ENCODE data around the gene SREBF1. TPM values are rescaled to one million over a fixed set of nuclear protein-coding genes. Genes with fewer than 3 reads are reported as not detected.

SREBF1 gene
- total RNA-seq, 5 donors from 2014 or later (not counting 1 experiment from before 2014, with no cell fraction given): 24.6 to 279 (median 38.9) TPM

DNA sequence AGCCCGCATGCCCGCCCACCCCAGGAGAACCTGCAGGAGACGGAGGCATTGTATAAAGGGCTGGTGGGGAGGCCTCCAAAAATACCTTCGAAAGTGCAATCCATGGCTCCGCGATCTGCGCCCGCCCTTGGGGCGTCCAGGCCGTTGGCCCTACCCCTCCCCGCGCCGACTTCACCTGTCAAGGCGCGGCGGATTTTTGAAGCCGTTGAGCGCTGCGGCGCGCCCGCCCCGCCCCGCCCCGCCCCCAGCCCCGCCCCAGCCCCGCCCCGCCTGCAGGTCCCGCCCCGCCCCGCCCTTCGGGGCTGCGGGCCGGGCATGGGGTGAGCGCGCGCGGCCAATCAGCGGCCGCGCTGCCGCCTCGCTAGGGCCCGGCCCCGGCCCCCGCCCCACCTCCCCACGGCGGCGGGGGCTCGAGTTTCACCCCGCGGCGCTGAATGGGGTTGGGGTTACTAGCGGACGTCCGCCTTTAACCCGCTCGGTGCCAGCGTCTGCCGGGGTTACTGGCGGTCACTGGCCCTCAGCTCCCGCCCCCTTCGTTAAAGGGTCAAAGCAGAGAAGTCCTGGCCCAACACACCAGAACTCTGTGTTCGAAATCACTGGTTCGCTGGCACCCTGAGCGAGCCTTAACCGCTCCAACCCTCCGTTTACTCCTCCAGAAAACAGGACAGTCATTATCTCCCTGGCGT lies 13.2 kb downstream of the SREBF1 start:
- Histone ChIP-seq H3K4me1 (ENCODE audit: control insufficient read depth in 1 of 2, extremely low read depth in 1 of 2, insufficient read depth in 2 of 2, low read length in 2 of 2) (peaks cover 54 to 98% of the 10 kb centered on the region in 2 experiments), H3K27me3 (replicated peaks in 1 of 2; ENCODE audit: control insufficient read depth in 2 of 2, extremely low read depth in 1 of 2, insufficient read depth in 2 of 2, low read length in 1 of 2) (no peaks in the 10 kb centered on the region), H3K27ac (ENCODE audit: low read length) (peak overlapping the region; percentile 98), H3K9me3 (no peaks in the 10 kb centered on the region), H3K36me3 (ENCODE audit: control insufficient read depth in 2 of 2, extremely low read depth in 1 of 2, insufficient read depth in 1 of 2, low read length in 1 of 2) (peaks cover 2 to 13% of the 10 kb centered on the region in 2 donors), H3K4me3 (ENCODE audit: control insufficient read depth in 1 of 2, extremely low read depth in 1 of 2, low read length in 1 of 2) (peak overlapping the region; percentile 56 to 63)
- DNase-seq: peak; percentile 63 to 88 (median 79)
- peak overlapping the region; percentile 73 to 78 (median 76) for H3K4me3 Mint-ChIP-seq
- ChIA-PET CTCF (interaction anchor here in 1 of 2 donors (0.6 kb wide), 1 partner anchor 31 kb away, joined by 4 read pairs; no protein-coding TSS in a partner anchor), POLR2A (interaction anchor here in 1 of 2 donors (2.1 kb wide), 1 partner anchor 12 kb away, joined by 7 read pairs; no protein-coding TSS in a partner anchor)
- H3K27me3 Mint-ChIP-seq: no peaks in the 10 kb centered on the region
- H3K4me1 Mint-ChIP-seq: peaks cover 80 to 94% (median 90%) of the 10 kb centered on the region in 3 donors
- peak overlapping the region; percentile 79 to 90 for H3K27ac Mint-ChIP-seq
- under 1% methylated on average over 48 of the region's 69 CpGs for WGBS (ENCODE audit: insufficient coverage)
- peak; percentile 85 to 95 (median 90) for ATAC-seq (replicated peaks in 1 of 4)
- H3K36me3 Mint-ChIP-seq: peaks cover 7% of the 10 kb centered on the region
- H3K9me3 Mint-ChIP-seq: no peaks in the 10 kb centered on the region

DNA sequence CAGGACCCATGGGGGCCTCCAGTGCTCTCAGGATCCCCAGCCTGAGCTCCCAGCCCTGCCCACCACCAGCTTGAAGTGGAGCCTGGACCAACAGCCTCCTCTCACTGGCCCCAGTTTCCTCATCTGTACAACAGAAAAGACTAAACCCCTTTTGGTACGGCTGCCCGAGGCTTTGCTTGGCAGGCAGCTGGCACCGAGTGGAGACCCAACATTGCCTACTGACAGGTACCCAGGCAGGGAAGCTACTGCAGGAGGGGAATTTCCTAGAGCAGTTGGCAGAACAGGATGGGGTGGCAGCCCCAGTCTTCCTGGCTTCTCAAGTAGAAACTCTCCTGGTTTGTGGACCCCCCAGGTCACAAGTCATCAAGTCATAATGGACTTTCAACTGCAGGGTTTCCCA lies 14.2 kb downstream of the SREBF1 start:
- 56% methylated on average over 1 of the region's 3 CpGs for WGBS (ENCODE audit: insufficient coverage)
- H3K4me3 Mint-ChIP-seq: peak overlapping the region; percentile 9 to 76 (median 59)
- ATAC-seq (replicated peaks in 1 of 4): no peak
- H3K27ac Mint-ChIP-seq: peak overlapping the region in 1 of 2 donors; percentile 52
- DNase-seq: peak in 1 of 35 experiments; percentile 40
- H3K27ac ChIP-seq (ENCODE audit: low read length): no peak overlapping the region
- ChIA-PET CTCF (no interaction called here), POLR2A (interaction anchor here in 1 of 2 donors (2.1 kb wide), 1 partner anchor 13 kb away, joined by 7 read pairs; no protein-coding TSS in a partner anchor)
- no peaks in the 10 kb centered on the region for H3K9me3 Mint-ChIP-seq
- H3K4me1 Mint-ChIP-seq: peaks cover 70 to 87% (median 80%) of the 10 kb centered on the region in 3 donors
- peaks cover 53 to 97% of the 10 kb centered on the region in 2 experiments for H3K4me1 ChIP-seq (ENCODE audit: control insufficient read depth in 1 of 2, extremely low read depth in 1 of 2, insufficient read depth in 2 of 2, low read length in 2 of 2)
- H3K36me3 ChIP-seq (ENCODE audit: control insufficient read depth in 2 of 2, extremely low read depth in 1 of 2, insufficient read depth in 1 of 2, low read length in 1 of 2): peaks cover 2 to 20% of the 10 kb centered on the region in 2 donors
- H3K4me3 ChIP-seq (ENCODE audit: control insufficient read depth in 1 of 2, extremely low read depth in 1 of 2, low read length in 1 of 2): peak overlapping the region in 1 of 2 donors; percentile 61
- H3K36me3 Mint-ChIP-seq: peaks cover 13% of the 10 kb centered on the region
- H3K9me3 ChIP-seq: no peaks in the 10 kb centered on the region
- no peaks in the 10 kb centered on the region for H3K27me3 Mint-ChIP-seq
- H3K27me3 ChIP-seq (replicated peaks in 1 of 2; ENCODE audit: control insufficient read depth in 2 of 2, extremely low read depth in 1 of 2, insufficient read depth in 2 of 2, low read length in 1 of 2): no peaks in the 10 kb centered on the region

DNA sequence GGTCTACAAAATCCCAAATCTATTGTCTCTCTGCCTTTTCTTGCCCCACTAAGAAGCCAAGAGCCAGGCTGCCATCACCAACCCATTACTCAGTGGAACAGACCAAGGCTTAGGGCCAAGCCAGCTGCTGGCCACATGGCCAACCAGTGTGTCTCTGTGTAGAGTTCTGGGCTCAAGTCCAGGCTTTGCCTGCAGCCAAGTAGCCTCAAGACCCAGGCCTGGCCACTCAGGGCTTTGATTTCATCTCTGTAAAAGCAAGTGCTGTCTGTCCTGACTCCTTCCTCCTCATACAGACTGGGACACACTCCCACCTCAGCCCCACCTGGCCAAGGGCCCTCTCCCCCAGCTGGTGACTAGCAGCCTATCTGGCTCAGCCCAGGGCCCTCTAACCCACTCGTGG lies 14.6 kb downstream of the SREBF1 start:
- no peaks in the 10 kb centered on the region for H3K27me3 ChIP-seq (replicated peaks in 1 of 2; ENCODE audit: control insufficient read depth in 2 of 2, extremely low read depth in 1 of 2, insufficient read depth in 2 of 2, low read length in 1 of 2)
- ChIA-PET POLR2A (interaction anchor here in 1 of 2 donors (2.1 kb wide), 1 partner anchor 14 kb away, joined by 7 read pairs; no protein-coding TSS in a partner anchor), CTCF (no interaction called here)
- H3K9me3 ChIP-seq: no peaks in the 10 kb centered on the region
- peaks cover 4 to 24% of the 10 kb centered on the region in 2 donors for H3K36me3 ChIP-seq (ENCODE audit: control insufficient read depth in 2 of 2, extremely low read depth in 1 of 2, insufficient read depth in 1 of 2, low read length in 1 of 2)
- Mint-ChIP-seq H3K27me3 (no peaks in the 10 kb centered on the region), H3K4me1 (peaks cover 67 to 83% (median 77%) of the 10 kb centered on the region in 3 donors), H3K27ac (peak overlapping the region in 1 of 2 donors; percentile 52), H3K4me3 (peak overlapping the region in 2 of 3 donors; percentile 59 to 76), H3K9me3 (no peaks in the 10 kb centered on the region), H3K36me3 (peaks cover 13% of the 10 kb centered on the region)
- H3K27ac ChIP-seq (ENCODE audit: low read length): no peak overlapping the region
- ATAC-seq (replicated peaks in 1 of 4) (no peak), DNase-seq (no peak)
- H3K4me3 ChIP-seq (ENCODE audit: control insufficient read depth in 1 of 2, extremely low read depth in 1 of 2, low read length in 1 of 2): peak overlapping the region in 1 of 2 donors; percentile 61
- H3K4me1 ChIP-seq (ENCODE audit: control insufficient read depth in 1 of 2, extremely low read depth in 1 of 2, insufficient read depth in 2 of 2, low read length in 2 of 2): peaks cover 49 to 94% of the 10 kb centered on the region in 2 experiments
- 70% methylated on average over 1 of the region's 1 CpG for WGBS (ENCODE audit: insufficient coverage)

DNA sequence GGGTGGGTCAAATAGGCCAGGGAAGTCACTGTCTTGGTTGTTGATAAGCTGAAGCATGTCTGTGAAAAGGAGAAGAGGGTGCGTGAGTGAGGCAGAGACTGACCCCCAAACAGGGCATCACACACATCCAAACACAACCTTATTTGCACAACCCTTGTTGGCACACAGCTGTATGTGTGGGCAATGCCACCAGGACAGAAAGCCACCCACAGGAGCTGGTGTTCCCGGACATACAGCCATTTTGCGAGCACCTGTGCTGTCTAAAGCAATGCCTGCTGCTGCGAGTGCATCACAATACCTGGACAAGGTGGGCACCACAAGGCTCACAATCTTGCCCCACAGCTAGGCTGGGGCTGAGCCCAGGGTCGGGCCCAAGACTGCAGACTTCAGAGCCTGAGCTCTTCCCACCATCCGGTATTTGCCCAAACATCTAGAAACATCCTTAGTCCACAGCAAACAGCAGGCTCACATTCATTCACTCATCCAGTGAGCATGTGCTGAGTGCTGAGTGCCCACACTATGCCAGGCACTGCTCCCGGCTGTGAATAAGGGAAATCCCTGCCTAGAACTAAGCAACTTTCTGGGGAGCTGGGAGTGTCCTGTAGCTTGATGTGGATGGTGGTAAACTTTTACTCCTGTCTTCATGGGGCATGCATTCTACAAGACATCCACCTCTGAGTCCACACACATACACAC lies 16.2 kb downstream of the SREBF1 start:
- H3K9me3 ChIP-seq: no peaks in the 10 kb centered on the region
- DNase-seq: no peak
- Mint-ChIP-seq H3K27me3 (no peaks in the 10 kb centered on the region), H3K4me1 (peaks cover 51 to 67% (median 61%) of the 10 kb centered on the region in 3 donors), H3K4me3 (peak overlapping the region in 1 of 3 donors; percentile 76), H3K36me3 (peaks cover 14% of the 10 kb centered on the region), H3K9me3 (no peaks in the 10 kb centered on the region), H3K27ac (peak overlapping the region; percentile 46 to 66)
- CTCF ChIA-PET: interaction anchor here in 1 of 2 donors (0.8 to 1.1 kb wide), 2 partner anchors 8 to 41 kb away, joined by 3 read pairs; no protein-coding TSS in a partner anchor
- POLR2A ChIA-PET: interaction anchor here in 1 of 2 donors (1.4 kb wide), 1 partner anchor 16 kb away, joined by 7 read pairs; the partner anchor contains the start of gene SREBF1
- peaks cover 34 to 78% of the 10 kb centered on the region in 2 experiments for H3K4me1 ChIP-seq (ENCODE audit: control insufficient read depth in 1 of 2, extremely low read depth in 1 of 2, insufficient read depth in 2 of 2, low read length in 2 of 2)
- H3K27me3 ChIP-seq (replicated peaks in 1 of 2; ENCODE audit: control insufficient read depth in 2 of 2, extremely low read depth in 1 of 2, insufficient read depth in 2 of 2, low read length in 1 of 2): no peaks in the 10 kb centered on the region
- H3K27ac ChIP-seq (ENCODE audit: low read length): no peak overlapping the region
- H3K4me3 ChIP-seq (ENCODE audit: control insufficient read depth in 1 of 2, extremely low read depth in 1 of 2, low read length in 1 of 2): no peak overlapping the region
- ATAC-seq (replicated peaks in 1 of 4): no peak
- WGBS (ENCODE audit: insufficient coverage): 94% methylated on average over 5 of the region's 7 CpGs
- peaks cover 14 to 37% of the 10 kb centered on the region in 2 donors for H3K36me3 ChIP-seq (ENCODE audit: control insufficient read depth in 2 of 2, extremely low read depth in 1 of 2, insufficient read depth in 1 of 2, low read length in 1 of 2)

DNA sequence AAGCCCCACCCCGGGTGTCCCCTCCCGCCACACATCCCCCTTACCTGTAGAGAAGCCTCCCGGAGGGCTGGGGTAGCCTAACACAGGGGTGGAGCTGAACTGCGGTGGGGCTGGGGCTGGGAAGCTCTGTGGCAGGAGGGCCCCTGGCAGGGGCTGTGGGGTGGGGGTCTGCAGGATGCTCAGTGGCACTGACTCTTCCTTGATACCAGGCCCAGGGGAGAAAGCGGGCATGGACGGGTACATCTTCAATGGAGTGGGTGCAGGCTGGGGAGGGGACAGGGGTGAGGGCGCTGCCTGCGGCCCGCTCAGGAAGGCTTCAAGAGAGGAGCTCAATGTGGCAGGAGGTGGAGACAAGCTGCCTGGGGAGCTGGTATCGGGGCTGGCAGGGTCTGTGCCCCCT lies 16.7 kb downstream of the SREBF1 start:
- H3K4me3 ChIP-seq (ENCODE audit: control insufficient read depth in 1 of 2, extremely low read depth in 1 of 2, low read length in 1 of 2): no peak overlapping the region
- no peak for DNase-seq
- H3K4me1 ChIP-seq (ENCODE audit: control insufficient read depth in 1 of 2, extremely low read depth in 1 of 2, insufficient read depth in 2 of 2, low read length in 2 of 2): peaks cover 34 to 73% of the 10 kb centered on the region in 2 experiments
- POLR2A ChIA-PET: interaction anchor here (0.6 to 1.4 kb wide), 2 partner anchors 14 to 16 kb away, joined by 3 to 7 read pairs; partner anchors contain the start of gene SREBF1 (in 1 of the 2)
- no peak overlapping the region for H3K27ac ChIP-seq (ENCODE audit: low read length)
- CTCF ChIA-PET: interaction anchor here in 1 of 2 donors (0.8 to 1.1 kb wide), 2 partner anchors 8 to 42 kb away, joined by 3 read pairs; no protein-coding TSS in a partner anchor
- 79% methylated on average over 4 of the region's 10 CpGs for WGBS (ENCODE audit: insufficient coverage)
- H3K9me3 Mint-ChIP-seq: no peaks in the 10 kb centered on the region
- H3K36me3 ChIP-seq (ENCODE audit: control insufficient read depth in 2 of 2, extremely low read depth in 1 of 2, insufficient read depth in 1 of 2, low read length in 1 of 2): peaks cover 19 to 43% of the 10 kb centered on the region in 2 donors
- ATAC-seq (replicated peaks in 1 of 4): no peak
- no peaks in the 10 kb centered on the region for H3K27me3 Mint-ChIP-seq
- H3K4me1 Mint-ChIP-seq: peaks cover 49 to 64% (median 57%) of the 10 kb centered on the region in 3 donors
- H3K27me3 ChIP-seq (replicated peaks in 1 of 2; ENCODE audit: control insufficient read depth in 2 of 2, extremely low read depth in 1 of 2, insufficient read depth in 2 of 2, low read length in 1 of 2): no peaks in the 10 kb centered on the region
- no peaks in the 10 kb centered on the region for H3K9me3 ChIP-seq
- peaks cover 16% of the 10 kb centered on the region for H3K36me3 Mint-ChIP-seq
- peak overlapping the region in 1 of 3 donors; percentile 76 for H3K4me3 Mint-ChIP-seq
- H3K27ac Mint-ChIP-seq: peak overlapping the region; percentile 55 to 66

Measured in T-cell (primary cell).